COLO668 (cell line): ENCODE measurements around the gene ZDHHC8.

Experiments
- DNase-seq: peaks from one replicate; lab custom pipeline; 2025; ENCODE audit not compliant: unreplicated experiment; lab: John Stamatoyannopoulos, UW

Gene ZDHHC8

DNA sequence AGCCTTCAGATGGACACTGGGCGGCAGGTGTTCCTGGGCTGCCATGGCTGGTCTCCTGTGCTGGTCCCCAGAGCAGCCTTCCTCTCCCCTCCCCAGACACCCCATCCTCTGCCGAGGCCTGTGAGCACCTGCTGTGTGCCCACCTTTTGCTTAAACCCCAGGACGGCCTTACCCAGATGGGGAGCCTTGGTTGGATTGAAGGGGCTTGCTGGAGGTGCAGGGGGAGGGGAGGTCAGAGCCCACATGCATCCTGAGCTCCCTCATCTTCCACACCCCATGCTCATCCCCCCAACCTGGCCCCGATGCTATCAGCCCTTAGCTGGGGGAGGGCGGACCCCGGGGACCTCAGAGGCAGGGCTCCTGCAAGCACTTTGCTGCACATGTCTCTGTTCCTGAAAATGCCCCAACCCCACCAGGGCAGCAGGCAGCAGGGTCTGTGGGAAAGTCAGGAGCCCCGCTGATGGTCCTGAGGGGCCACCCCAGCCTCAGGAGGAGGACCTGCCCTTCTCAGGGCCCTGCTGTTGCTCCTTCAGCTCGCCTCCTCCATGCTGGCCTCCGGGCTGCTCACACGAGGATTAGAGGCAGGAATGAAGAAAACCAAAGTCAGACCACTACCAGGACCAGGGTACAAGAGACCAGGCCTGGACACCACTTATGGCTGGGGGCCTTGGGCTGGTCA lies 60.8 kb downstream of the ZDHHC8 start:
- no peak for DNase-seq

DNA sequence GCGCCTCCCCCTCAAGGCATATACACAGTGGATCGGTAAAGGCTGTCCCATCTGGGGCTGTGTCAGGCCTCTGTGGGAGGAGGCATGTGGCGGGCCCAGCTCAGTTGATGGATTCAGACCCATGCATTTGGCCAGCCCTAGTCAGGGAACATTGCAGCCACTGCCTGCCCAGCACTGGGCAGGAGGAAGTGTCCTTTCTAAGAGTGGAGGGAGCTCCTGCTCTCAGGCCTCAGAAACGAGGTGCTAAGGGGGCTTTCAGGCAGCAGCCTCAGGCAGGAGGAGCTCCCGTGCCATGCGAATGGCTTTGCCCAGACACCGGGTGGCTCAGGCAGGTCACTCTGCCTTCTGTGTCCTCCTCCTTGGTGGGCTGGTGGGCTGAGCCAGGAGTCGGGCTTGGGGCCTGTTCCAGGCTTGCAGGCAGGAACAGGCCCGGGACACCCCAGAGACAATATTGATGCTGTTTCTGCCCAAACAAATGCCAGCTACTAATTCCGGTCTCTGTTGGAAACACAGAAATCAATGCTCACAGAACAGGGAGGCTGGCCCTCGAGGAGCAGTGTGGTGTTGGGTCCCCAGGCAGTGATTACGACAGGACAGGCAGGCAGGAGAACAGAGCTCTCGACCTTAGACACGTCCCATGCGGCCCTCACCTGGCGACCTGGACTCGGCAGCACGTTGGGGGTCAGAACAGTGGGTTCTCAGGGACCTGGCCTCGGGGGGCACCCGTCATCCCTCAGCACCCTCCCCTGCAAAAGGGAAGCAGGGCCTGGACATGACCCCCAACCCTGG lies 61.6 kb downstream of the ZDHHC8 start:
- DNase-seq = no peak

DNA sequence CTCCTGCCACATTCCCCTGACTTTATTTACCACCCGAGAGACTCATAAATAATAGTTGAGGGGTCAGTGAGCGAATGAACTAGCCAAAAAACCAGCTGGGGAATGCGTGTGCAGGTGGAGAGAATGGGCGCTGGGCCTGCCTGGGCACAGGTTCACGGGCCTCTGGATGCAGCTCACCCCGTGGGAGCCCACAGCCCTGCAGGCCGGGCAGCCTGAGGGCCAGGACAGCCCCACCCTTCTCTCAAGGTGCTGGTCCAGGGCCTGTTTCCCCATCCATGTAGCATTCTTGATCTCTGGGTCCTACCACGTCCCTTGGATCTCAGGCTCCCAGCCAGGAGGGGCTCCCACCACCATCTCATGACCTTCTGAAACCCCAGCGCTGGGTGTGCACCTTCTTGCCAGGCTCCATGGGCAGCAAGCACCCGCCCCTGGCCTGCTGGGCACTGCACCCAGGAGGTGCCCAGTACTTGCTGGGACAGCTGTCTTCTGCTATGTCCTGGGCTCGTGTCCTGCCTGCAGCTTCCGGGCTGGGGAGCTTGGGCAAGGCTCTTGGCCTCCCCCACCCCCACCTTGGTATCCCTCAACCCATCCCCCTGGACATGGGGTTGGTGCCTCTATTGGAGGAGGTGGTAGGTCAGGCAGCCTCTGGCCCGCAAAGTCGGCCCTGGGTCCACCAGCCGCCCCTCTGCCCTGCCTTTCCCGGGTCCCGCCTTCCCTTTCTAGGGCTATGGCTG lies 62.3 kb downstream of the ZDHHC8 start:
- no peak for DNase-seq

DNA sequence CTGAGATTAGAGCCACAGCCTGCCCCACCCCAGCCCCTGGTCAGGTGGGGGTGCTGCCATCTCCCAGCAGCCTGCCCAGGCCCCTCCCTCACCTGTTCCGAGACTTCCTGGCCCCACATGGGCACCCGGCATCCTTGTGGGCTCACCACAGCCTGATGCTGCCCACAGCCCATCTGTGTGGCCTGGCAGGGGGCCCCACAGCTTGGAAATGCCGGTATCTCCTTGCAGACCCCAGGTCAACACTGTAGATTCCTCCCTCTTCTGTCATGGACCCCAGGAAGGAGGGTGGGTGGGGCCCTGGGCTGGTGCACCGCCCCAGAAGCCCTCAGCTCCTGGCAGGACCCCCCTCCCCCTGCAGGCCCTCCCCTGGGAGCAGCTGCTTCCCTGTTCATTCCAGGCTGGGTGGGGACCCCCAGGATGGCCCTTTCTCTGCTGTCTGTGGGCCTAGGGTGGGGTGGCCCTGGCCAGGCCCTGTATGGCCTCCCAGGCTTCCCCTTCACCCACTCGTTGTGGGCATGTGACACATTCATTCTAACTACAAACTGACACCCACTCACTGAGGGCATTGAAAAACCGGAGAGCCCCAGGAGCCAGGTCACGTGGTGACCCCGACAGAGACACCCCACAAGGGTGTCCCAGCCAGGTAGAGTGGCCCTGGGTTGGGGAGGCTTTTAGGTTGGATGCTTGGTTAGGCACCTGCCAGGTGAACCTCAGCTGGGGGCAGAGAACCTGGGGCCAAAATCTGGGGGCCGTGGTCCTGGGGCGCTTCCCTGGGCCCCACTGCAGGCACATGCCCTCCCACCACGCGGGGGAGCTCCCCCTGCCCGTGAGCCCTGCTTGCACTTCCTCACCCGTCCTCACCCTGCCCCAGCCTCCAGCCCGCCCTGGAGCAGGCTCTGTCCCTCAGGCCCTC lies 63.3 kb downstream of the ZDHHC8 start:
- no peak for DNase-seq

DNA sequence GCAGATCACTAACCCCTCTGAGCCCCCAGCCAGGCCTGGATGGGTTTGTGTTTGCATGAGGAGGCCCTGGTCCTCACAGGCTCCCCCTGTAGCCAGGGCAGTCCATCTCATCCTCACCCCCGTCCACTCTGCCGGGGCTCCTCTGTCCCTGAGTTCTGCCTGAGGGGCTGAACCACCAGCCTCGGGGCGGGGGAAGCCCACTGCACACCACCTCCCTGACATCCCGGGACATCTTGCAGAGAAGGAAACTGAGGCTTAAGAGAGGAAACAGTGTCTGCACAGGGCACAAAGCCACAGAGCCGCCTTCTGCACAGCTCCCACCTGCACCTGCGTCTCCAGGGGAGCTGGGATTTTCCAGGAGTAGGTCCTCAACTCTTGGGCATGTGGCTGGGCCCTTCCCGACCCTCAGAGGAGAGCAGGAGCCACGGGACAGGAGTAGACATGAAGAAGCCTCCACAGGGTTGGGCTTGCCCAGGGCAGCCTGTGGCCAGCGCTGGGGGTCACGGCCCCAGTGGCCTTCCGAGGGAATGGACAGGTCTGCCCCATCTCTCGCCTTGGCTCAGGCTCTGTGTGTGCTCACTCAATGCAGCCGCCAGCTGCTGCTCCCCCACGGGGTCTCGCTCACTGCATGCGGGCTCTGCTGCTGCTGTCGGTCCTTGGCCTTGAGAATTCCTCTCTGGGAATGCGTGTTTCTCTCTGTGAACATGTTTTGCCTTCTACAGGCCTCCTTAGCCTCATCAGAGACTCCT lies 64.7 kb downstream of the ZDHHC8 start:
- DNase-seq = no peak
